Stimulated activated CD4-positive, alpha-beta T cell treated with anti-CD3 and anti-CD28 coated beads, Interleukin-1b, Interleukin-23, amount 100 ng/mL, for 1 hour (primary cell): Measurements from ENCODE around the gene ADRA1B.

Experiments used
- DNase-seq, 2 donors: peaks; one replicate each; pipeline ENCODE4 v3.0.0-alpha.2; 2020; ENCODE audit warnings: low read depth in 2 of 2

The ADRA1B gene

DNA sequence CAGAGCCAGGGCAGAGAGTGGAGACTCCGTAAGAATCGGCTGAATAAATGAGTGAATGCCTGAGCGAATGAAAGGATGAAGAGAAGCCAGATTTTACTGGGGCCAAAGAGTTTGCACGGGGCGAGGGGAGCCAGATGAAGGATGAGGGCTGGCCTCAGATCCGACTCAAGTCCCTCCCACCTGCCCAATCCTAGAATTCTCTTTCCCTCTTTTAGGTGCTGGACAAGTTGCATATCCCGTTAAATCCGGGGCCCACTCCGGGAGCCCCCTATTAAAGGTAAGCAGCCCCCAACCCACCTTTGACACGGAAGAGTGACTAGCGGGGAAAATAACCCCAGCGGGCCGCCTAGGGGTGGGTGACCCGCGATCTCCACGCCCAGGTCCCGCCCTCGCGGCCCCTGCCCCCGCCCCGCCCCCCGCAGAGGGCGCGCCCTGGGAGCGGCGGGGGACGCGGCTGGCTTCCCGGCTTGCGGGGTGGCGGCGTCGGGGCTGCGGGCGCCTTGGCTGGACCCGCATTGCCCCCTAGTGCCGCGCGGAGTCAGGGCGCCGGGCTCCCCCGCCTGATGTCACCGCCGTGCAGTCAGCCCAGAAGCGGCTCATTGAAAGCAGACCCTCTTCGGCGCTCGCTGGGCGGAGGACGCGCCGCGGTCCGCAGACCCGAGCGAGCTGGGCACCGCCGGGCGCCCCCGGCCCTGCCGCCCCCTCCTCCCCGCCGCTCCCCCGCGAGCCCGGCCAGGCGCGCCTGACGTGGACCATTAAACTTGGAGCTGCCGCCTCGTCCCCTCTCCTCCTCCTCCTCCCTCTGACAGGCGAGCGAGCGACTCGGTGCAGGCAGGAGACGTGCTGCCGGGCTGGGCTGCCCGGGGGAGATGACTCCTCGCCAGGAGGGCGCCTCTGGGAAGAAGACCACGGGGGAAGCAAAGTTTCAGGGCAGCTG is at the start of gene ADRA1B:
Gene ADRA1B, plus strand, starts transcription at position 579 of the 937 bp plus-strand sequence. CDS start 424 bp downstream, outside the sequence.
- peak in 1 of 2 donors; percentile 44 for DNase-seq

DNA sequence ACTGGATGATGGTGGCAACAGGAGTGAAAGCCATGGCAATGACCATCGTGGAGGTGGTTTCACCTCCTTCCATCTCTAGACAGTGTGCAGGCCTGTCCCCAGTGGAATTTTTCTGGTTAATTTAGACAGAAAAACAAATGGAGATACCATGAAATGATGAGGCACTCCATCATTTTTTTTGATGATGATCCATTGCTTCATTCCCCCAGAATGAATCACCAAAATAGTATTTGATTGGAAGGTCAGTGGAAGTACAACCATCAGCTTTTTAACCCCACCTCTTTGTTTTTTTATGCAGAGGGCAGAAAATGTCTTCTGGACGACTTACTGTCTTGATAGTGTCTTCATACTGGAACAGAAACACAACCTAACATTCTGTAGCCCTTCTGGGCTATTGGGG is 42.6 kb upstream of the ADRA1B start:
- no peak for DNase-seq

DNA sequence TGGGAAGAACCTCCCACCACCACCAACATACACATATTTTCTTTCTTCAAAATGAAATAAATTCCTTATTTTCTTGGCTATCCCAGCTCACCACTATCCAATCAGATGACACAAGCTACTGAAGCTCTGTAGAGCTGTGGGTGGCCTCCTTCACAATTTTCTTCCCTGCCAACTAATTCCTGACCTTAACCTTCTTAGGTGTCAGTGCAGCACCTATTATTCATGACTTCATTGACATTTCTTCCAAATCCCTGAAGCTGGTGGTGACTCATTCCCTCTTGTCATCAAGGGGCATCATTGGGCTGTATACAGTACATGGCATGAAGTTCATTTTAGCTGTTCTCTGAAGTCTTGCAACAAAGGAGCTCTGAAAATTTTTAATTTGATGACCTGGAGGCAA is 42.0 kb upstream of the ADRA1B start:
- DNase-seq, result no peak

DNA sequence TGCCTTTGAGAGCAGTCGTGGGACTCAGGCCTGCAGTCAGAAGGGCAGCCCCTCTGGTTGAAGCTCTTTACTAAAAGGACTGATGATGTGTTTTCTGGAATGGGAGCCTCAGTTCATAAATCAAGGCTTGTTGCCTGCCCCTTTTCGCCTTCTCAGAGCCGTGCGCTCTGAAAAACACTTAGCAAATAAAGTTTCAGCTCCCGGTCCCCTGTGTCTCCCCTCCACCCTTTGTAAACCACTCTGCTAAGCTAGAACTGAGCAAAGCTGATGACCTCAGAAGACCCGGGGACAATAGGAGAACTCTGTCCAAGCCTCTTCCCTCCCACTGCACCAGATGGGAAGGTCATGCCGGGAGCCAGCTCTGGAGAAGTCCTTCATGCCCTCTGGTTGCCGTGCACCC is 39.3 kb upstream of the ADRA1B start:
- no peak for DNase-seq

DNA sequence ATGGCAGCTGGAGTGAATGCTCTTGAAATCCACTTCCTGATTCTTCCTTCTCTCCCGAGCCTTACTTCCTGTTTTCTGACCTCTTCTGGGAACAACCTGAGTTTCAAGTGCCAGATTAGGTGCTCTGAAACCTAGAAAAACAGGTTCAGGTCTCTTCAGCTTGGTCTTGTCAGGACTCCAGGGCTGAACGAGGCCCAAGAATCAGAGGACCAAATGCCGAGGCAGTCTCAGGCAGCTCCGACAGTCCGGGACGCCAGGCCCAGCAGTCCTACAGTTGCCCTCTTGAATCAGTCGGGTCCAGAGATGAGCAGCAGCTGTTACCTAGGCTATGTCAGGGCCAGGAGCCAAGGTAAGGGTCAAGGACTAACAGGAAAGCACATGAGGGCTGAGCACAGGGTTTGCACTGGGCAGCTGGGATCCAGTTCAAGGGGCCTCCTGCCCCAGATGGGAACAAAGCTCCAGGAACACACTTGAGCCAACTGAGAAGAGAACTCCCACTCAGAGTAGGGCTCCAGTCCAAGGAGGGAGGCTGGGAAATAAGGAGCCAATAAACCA is 38.3 kb upstream of the ADRA1B start:
- no peak for DNase-seq

DNA sequence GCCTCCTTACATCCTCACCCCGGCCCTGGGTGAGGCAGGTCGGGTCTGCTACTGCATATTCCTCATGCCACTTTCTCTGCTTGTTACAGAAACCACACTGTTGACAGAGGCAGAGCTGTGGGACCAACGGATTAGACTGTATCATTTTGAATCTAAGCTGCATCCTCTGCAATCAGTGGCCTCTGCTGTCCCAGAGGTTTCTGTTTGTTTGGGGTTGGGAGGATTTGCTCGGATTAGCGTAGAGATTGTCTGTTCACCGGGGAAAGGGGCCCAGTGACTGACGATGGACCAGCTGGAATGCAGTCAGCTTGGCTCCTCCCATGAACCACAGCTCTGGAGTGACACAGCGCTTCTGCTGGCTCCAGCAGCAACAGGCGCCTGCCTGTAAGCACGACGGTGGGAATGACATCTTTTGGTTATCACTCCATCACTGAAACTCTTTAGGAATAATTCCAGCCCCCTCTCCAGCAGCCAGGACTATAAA is 37.3 kb upstream of the ADRA1B start:
- DNase-seq, result no peak

DNA sequence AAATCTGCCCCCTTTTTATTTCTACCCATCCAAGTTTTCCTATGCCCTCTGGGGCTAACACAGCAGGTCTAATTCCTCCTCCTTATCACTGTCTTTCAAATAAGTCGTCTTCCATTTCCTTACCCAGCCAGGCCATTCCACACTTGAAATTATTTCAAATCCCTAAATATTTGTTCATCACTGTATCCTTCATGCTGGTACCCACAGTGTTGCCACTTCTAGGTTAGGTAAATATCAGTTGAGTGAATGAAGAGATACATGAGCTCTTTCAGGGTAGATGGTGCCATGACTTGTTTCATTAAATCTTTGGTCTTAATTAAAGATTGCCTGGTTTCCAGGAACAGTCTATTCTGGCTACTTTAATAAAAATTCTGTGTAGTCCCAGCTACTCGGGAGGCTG is 35.6 kb upstream of the ADRA1B start:
- DNase-seq, result no peak

DNA sequence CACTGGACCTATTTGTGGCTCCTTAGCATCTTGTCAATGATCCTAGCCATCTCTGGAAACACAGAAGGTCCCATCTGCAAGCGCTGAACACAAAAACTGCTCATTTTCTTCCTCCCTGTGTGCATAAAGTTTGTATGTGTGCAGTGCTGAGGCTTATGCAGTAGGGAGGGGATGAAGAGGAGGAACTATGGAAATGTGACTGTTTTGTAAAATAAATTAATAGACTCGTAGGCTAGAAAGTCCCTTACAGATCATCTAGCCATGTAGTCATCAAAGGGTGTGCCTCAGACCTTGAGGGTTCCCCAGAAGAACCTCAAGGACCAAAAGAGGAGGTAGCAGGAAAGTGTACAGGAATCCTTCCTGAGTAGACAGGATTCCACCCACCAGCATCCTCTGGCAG is 34.3 kb upstream of the ADRA1B start:
- no peak for DNase-seq

DNA sequence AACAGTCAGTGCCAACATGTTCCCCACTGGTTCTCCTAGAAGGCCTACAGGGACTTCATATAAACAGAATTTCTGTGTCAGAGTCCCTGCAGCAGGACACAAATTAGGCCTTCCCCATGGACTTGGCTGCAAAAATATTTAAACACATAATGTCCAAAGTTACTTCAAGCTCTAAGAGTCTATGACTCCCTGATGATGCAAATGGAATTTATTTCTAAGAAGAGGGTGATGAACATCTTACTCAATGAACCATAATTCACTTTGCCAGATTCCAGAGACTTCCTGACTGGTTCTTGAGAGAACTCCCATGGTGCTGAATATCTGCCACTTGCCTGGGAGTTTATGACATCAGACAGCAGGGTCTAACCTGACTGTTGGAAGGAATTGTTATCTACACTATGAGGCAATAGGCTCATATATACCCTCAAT is 32.7 kb upstream of the ADRA1B start:
- DNase-seq, result no peak

DNA sequence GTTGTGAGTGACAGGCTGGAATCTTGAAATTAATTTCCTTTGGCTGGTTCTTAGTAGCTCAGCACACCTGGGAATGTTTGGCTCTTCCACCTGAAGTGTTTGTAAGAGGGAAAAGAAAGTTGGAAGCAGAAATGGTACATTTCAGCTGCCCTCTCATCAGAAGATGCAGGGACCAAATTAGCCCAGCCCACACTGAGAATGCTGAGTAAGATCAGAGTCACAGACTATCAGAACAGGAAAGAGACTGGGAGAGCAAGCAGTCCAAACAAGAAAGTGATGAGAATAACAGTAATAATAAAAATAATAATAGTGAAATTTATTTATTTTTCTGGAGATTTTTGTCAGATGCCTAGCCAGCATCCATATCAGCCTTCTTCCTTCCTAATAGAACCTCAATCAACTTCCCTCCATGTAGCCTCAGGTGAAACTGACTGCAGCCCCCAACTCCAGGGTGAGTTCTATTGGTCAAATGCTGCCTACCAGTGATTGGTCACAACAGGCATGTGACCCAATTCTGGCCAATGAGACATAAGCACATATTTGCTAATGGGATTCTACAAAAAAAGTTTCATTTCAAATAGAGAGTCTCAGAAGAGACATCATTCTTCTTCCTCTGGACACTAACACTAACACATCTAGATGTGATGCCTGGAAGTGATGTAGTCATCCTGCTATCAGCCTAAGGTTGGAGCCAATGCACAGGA is 31.2 kb upstream of the ADRA1B start:
- no peak for DNase-seq

DNA sequence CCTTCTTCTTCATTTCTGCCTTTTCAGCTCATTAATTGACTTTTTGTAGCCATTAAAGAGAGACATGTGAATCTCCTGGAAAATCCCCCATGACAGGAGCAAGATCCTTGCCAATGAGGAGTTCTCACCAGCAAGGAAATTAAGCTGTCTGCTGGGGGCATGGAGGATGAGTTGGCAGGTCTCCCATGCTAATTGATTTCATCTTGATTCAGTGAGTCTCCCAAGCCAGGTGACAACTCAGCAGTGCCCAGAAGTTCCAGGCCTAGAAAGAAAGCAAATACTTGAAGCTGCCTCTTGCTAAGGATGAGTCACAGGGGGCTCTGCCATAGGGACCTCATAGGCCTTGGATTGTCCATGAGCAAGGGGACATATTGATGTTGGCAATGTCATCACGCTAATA is 30.0 kb upstream of the ADRA1B start:
- DNase-seq, result no peak

DNA sequence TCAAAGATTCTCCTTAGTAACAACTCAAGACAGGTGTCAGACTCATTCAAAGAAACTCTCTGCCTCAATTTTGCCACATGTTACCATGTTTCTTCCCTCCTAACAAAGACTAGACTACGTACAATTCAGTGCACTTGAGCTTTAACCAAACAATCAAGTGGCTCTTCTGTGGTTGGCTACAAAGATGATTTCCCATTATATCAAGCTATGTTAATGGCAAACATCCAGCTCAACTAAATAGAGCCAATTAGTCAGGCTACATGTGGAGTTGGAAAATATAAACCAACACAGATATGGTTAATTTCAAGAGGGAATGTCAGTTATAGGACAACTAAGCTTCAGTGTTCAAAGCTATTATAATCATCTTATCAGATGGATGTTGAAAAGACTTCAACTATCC is 29.2 kb upstream of the ADRA1B start:
- DNase-seq, result no peak

DNA sequence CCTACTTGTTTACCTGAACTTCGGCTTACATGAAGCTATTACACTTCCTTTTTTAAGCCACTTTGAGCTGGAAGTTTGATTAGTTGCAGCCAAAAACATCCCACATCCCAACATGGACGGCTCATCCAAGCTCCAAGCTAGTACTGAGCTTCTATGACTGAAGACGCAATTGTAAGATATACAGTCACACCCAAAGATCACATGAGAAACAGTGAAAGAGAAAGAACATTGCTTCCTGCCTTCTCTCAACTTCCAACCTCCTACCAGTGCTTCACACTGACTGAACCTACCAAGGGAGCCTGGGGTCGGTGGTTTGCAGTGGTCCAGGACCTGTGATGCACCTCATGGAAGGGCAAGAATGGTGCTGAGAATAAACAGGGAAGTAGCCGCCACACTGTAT is 27.4 kb upstream of the ADRA1B start:
- no peak for DNase-seq

DNA sequence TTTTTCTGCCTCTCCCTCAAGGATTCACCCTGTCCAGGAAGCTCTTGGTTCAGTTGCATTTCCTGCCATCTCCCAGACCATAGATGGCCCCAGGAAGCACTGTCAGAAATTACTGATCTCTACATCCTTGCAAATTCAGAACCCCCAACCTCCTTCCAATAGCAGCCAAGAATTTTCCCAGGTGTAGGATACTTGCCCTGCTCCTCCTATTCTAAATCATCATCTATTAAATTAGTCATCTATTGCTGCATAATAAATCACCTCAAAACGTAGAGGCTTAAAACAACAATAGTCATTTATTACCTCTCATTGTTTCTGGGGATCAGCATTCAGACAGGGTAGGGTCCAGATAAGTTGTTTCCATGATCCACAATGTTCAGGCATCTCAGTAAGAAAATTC is 26.1 kb upstream of the ADRA1B start:
- DNase-seq, result no peak

DNA sequence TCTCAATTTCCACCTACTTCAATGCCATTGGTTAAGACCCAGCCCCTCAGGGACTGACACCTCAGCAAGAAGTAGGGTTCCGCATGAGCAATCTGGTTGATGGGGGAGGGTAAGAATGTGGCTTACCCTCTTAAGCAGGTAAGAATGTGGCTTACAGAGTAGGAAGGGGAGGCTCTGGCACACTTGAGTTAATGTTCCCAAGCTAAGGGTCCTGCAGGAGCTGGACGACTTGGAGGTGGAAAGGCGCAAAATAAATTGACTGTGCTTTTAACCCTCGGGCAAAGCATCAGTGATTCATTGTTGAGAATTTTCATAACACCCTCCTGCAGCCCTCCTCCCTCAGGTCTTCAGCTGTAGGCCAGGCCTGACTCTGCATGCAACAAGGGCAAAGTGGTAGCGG is 24.9 kb upstream of the ADRA1B start:
- no peak for DNase-seq

DNA sequence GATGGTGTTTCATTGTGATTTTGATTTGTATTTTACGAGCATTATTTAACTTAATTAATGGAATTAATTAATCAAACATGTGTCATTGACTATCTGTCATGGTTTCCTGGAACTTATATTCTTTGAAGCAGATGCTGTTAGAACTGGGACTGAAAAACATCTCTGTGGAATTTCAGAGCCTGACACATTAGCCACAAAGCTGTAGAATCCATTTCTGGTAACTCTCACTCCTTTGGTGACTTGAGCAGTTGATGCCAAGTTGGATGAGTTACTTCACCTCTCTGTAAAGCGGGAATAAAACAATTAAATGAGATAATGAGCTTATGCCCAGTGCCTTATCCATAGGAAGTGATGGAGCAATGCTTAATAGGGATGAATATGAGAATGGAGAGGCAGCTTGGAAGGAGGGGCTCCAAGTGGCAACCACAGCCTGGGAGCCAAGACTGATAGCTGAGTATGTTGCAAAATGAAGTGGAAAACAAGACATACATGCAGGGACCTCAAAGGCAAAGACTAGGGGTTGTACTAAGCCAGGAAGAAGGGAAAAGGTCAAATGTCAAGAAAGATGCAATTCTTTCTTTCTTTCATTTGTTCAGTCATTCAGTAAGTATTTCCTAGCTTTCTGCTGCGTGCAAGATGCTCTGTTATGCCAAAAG is 23.1 kb upstream of the ADRA1B start:
- no peak for DNase-seq

DNA sequence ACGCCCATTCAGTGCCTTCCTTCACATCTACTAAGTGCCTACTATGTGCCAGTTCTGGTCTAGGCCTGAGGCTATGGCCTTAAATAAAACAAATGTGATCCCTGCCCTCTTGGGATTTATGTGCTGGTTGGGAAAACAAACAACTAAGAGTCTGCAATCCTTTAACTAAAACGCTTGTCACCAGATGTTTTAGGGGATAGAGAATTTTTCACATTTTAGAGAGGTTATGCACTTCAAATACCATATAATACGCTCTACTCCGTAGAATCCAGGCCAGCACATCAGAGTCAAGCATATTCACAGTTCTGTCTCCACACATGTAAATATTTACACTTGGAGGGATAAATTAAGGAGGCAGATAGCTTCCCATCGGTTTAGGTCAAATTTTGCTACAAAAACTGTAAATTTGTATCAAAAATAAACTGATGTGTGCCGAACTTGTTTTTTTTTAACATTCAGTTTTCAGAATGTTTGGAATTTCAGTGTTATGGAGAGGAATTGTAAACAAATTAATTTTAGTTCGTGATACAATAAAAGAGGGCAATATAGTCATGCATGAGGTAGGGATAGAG is 22.0 kb upstream of the ADRA1B start:
- DNase-seq, result no peak

DNA sequence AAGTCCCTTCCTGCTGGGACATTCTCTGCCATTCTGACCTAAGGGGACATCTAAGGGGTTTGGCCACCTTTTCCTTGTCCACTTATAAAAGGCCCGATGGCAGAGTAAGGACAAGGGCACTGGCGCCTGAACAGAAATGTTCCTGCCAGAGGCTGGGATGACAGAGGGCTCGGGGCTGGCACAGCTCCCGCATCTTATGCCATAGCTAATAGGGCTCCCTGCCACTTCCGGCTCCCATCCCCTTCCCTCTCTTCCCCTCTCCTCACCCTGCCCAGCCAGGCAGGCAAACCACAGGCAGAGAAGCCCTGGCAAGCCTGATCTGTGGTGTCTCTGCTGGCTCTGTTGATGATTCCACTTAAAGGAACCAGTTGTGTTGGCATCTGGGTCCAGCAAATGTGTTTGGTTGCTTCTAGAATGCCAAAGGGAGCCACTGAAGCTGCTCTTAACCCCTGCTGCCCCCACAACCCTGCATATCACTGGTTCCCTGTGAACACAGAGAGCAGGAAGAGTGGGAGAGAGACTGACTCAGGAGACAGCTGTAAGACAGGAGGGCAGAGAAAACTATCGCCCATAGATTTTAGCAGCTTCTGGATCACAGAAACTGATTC is 18.4 kb upstream of the ADRA1B start:
- no peak for DNase-seq

DNA sequence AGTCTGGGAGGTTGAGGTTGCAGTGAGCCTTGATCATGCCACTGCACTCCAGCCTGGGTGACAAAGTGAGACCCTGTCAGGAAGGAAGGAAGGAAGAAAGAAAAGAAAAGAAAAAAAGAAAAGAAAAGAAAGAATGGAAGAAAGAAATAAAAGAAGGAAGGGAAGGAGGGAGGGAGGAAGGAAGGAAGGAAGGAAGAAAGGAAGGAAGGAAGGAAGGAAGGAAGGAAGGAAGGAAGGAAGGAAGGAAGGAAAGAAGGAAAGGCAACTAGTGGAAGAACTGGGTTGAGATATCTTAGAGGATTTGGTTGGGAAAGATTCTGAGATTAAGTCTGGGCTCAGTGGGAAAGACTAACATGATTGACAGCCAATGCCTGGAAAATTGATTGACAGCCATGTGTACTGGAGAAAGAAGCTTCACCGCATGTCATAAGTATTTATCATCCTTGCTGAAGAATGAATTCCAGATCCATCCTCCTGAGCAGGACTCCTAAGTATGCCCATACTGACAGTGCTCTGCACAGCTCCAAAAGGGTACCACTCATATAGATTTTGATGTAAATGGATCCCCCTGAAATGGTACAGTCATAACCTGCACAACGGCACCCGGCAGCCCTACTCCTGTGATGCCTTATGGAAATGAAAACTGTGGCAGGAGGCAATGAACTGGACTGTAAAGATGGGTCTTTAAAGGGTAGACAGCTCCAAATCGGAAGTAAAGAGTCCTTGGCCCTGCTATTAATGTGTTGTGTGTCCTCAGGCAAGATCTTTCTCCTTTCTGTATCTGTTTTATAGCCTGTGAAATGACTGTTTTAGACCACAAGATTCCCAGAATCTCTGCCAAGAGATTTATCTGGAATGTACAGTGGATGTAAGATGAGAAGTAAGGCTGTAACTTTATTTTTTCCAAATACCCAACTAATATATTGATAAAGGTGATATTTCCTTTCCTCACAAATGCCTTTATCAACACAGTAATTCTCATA is 16.9 kb upstream of the ADRA1B start:
- no peak for DNase-seq

DNA sequence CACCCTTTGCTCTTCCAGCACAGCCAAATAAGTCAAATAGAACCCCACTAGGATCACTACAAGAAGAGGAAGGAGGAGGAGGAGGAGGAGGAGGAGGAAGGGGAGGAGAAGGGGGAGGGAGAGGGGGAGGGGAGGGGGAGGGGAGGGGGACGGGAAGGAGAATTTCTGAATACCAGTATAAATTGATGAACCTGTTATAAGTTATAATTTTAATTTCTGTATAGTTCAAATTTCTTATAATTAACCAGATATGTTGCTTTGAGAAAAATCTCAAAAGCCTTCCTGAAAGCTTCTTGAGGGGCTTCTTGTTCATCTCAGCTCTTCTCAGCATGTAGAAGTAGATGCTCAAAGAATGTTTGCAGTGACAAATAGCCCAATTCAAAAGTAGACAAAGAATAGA is 15.0 kb upstream of the ADRA1B start:
- DNase-seq, result no peak
